Ascending aorta (tissue), 2 donors: ENCODE measurements around the gene APOBEC3A. TPM values are rescaled to one million over a fixed set of nuclear protein-coding genes. Genes with fewer than 3 reads are reported as not detected.
"Not testable (repeated sequence)": the region's sequence is repeated elsewhere in the genome, so short reads cannot be mapped to it uniquely, and the experiment has no call there.

ENCODE experiments used
- DNase-seq, 2 donors: peaks; one replicate each; pipeline ENCODE4 v3.0.0-alpha.2; 2019; ENCODE audit warnings: low spot score in 2 of 2
- H3K27ac ChIP-seq, 2 donors: fragments of 200-600 bp; sonication (generic); one replicate each; pipeline ENCODE4 v1.5.1; 2016 to 2017; ENCODE audit warnings: mild to moderate bottlenecking in 1 of 2
- H3K27me3 ChIP-seq: fragments of 200-600 bp; sonication (generic); one replicate; pipeline ENCODE4 v1.5.1; 2017
- H3K36me3 ChIP-seq, 2 donors: fragments of 200-600 bp; sonication (generic); one replicate each; pipeline ENCODE4 v1.5.1; 2016
- H3K4me1 ChIP-seq, 2 donors: fragments of 200-600 bp; sonication (generic); one replicate each; pipeline ENCODE4 v1.5.1; 2016 to 2017; ENCODE audit warnings: mild to moderate bottlenecking in 1 of 2
- H3K4me3 ChIP-seq, 2 donors: fragments of 200-600 bp; sonication (generic); one replicate each; pipeline ENCODE4 v1.5.1; 2016 to 2017; ENCODE audit warnings: mild to moderate bottlenecking in 1 of 2
- H3K9me3 ChIP-seq, 2 donors: fragments of 200-600 bp; sonication (generic); one replicate each; pipeline ENCODE4 v1.5.1; 2016
- intact Hi-C: fragments of 100-400 bp; cut with DNase I; formaldehyde crosslinking; loops from one replicate; pipeline ENCODE4 v1.15.1; 2023
- total RNA-seq: library from RNA; depleted of rRNA; stranded (reverse); fragments of >200 nt; gene quantifications from one replicate; pipeline ENCODE4 v1.1.0, GENCODE V29; 2016
- TF ChIP-seq, protein P1 (sequence below), 3 experiments: fragments of 200-600 bp in 2 of 3; fragments of 450-650 bp in 1 of 3; sonication (generic) in 2 of 3; IDR thresholded peaks; one replicate each; pipeline ENCODE4 v1.5.1; 2016 to 2019; ENCODE audit warnings: antibody characterized with exemption in 3 of 3, mild to moderate bottlenecking in 1 of 3, moderate library complexity in 1 of 3

APOBEC3A gene
- total RNA-seq, 1 donor from 2014 or later: not detected

DNA sequence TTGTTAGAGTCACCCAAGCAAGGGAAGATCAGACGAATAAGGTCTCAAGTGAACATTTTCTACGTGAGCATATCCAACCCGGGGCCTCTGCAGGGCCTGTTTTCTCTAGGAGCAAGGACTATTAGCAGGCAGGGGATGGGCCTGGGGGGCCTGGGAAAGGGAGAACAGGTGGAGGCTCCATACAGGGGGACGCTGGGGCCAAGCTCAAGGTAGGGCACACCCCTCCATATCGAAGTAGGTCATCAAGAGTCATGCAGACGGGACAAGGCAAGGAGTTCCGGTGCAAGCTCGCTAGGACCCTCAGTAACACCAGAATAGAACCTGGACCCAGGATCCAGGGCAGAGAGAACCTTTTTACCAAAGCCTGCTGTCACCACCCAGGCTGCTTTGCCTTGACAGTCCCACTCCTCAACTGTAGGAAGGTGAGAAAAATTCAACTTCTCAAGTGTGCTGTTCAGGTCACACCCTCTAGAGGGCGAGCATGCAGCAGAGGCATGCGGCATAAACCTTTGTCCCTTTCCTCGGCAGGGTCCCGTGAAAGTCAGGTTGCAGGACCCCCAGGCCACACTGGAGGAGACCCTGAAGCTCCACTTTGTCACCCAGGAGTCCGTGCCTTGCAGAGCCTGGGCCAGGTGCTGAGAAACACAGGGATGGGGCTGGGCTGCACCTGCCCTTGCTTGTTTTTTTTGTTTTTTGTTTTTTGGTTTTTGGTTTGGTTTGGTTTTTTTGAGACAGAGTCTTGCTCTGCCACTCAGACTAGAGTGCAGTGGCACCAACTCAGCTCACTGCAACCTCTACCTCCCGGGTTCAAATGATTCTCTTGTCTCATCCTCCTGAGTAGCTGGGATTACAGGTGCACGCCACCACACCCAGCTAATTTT is 16.1 kb downstream of the APOBEC3A start:
- intact Hi-C loops: no loop called here
- H3K4me3 ChIP-seq: no peak overlapping the region
- no peaks in the 10 kb centered on the region for H3K27me3 ChIP-seq
- no peaks in the 10 kb centered on the region for H3K9me3 ChIP-seq
- no peaks in the 10 kb centered on the region for H3K4me1 ChIP-seq
- no peak overlapping the region for H3K27ac ChIP-seq
- TF ChIP-seq, protein P1, sequence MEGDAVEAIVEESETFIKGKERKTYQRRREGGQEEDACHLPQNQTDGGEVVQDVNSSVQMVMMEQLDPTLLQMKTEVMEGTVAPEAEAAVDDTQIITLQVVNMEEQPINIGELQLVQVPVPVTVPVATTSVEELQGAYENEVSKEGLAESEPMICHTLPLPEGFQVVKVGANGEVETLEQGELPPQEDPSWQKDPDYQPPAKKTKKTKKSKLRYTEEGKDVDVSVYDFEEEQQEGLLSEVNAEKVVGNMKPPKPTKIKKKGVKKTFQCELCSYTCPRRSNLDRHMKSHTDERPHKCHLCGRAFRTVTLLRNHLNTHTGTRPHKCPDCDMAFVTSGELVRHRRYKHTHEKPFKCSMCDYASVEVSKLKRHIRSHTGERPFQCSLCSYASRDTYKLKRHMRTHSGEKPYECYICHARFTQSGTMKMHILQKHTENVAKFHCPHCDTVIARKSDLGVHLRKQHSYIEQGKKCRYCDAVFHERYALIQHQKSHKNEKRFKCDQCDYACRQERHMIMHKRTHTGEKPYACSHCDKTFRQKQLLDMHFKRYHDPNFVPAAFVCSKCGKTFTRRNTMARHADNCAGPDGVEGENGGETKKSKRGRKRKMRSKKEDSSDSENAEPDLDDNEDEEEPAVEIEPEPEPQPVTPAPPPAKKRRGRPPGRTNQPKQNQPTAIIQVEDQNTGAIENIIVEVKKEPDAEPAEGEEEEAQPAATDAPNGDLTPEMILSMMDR (IDR thresholded peaks at IDR 0.05): peak in 1 of 3 experiments; percentile 70
- no peaks in the 10 kb centered on the region for H3K36me3 ChIP-seq
- DNase-seq: no peak

DNA sequence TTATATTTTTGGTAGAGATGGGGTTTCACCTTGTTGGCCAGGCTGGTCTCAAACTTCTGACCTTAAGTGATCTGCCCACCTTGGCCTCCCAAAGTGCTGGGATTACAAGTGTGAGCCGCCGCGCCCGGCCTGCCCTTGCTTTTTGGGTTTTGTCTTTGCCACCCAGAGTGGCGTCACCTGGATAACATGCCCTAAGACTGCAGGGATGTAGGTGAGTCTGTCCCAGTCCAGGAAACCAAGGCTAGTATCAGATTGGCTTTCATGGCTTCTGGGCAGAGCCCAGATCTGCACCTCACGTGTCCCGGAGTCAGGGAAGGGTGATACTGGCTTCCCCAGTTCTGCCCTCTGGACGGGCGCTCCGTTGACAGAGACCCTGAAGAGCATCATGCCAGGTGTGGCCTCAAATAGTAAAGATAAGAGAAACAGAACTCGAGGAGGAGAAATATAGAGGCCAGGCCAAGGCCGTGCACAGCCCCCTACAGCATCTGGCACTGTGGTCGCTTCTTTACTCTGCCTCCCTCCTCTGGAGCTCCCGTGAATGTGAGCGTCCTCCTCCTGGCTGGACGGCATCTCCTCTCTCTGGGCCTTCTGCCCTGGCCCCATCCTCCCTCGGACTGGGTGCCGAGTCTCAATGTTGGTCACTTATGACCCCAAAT is 16.9 kb downstream of the APOBEC3A start:
- Histone ChIP-seq H3K9me3 (no peaks in the 10 kb centered on the region), H3K4me1 (no peaks in the 10 kb centered on the region), H3K4me3 (no peak overlapping the region), H3K27me3 (no peaks in the 10 kb centered on the region), H3K36me3 (no peaks in the 10 kb centered on the region), H3K27ac (no peak overlapping the region)
- intact Hi-C loops: no loop called here
- TF ChIP-seq, protein P1 (IDR thresholded peaks at IDR 0.05): no peak
- DNase-seq: no peak

DNA sequence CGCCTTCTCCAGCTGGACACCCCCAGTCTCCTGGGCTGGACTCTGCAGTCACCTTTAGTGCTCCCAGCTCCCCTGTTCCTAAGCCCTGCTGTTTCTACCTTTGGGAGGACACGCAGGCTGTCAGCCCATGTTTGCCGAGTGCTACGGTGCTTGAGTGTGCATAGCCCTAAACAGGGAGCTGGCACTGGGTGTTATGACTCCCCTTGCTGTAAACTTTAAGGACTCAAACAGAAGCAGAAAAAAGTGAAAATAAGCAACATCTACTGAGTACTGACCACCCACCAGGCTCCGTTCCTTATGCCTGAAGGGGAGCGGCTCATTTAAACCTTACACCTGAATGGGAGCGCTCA is 17.4 kb downstream of the APOBEC3A start:
- Histone ChIP-seq H3K4me1 (no peaks in the 10 kb centered on the region), H3K27me3 (no peaks in the 10 kb centered on the region), H3K9me3 (no peaks in the 10 kb centered on the region), H3K4me3 (no peak overlapping the region), H3K27ac (no peak overlapping the region), H3K36me3 (no peaks in the 10 kb centered on the region)
- intact Hi-C loops: no loop called here
- TF ChIP-seq, protein P1 (IDR thresholded peaks at IDR 0.05): no peak
- DNase-seq: no peak

DNA sequence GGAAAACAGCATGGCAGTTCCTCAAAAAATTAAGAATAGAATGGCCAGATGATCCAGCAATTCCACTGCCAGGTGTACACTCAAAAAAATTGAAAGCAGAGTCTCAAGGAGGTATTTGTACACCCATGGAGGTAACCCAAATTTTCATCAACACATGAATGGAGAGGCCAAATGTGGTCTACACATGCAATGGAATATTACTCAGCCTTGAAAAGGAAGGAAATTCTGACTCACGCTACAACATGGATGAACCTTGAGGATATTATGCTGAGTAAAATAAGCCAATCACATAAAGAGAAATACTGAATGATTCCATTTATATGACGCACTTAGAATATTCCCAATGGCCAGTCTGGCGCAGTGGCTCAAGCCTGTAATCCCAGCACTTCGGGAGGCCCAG is 19.9 kb downstream of the APOBEC3A start:
- DNase-seq, H3K27ac ChIP-seq, H3K36me3 ChIP-seq, H3K27me3 ChIP-seq, H3K4me3 ChIP-seq, H3K9me3 ChIP-seq, H3K4me1 ChIP-seq, intact Hi-C loops: not testable (repeated sequence)

DNA sequence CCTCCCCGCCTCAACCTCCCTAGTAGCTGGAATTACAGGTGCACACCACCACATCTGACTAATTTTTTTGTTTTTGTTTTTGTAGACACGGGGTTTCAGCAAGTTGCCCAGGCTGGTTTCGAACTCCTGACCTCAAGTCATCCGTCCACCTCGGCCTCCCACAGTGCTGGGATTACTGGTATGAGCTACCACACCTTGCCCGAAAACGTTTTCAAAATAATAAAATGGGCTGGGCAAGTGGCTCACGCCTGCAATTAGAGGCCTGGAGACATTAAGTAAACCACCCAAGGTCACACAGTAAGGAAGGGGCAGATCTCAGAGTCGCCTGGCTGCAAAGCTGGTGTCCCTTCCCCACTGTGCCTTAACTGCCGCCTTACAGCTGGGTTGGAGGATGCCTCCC is 23.2 kb downstream of the APOBEC3A start:
- DNase-seq, H3K27me3 ChIP-seq, H3K27ac ChIP-seq, H3K4me3 ChIP-seq, H3K9me3 ChIP-seq, H3K36me3 ChIP-seq: not testable (repeated sequence)
- intact Hi-C loops: loop anchor here (5.0 kb wide), 1 partner anchor 108 kb away; the partner anchor contains the start of gene CBX6
- H3K4me1 ChIP-seq: peaks cover 0 to 10% of the 10 kb centered on the region in 2 donors

DNA sequence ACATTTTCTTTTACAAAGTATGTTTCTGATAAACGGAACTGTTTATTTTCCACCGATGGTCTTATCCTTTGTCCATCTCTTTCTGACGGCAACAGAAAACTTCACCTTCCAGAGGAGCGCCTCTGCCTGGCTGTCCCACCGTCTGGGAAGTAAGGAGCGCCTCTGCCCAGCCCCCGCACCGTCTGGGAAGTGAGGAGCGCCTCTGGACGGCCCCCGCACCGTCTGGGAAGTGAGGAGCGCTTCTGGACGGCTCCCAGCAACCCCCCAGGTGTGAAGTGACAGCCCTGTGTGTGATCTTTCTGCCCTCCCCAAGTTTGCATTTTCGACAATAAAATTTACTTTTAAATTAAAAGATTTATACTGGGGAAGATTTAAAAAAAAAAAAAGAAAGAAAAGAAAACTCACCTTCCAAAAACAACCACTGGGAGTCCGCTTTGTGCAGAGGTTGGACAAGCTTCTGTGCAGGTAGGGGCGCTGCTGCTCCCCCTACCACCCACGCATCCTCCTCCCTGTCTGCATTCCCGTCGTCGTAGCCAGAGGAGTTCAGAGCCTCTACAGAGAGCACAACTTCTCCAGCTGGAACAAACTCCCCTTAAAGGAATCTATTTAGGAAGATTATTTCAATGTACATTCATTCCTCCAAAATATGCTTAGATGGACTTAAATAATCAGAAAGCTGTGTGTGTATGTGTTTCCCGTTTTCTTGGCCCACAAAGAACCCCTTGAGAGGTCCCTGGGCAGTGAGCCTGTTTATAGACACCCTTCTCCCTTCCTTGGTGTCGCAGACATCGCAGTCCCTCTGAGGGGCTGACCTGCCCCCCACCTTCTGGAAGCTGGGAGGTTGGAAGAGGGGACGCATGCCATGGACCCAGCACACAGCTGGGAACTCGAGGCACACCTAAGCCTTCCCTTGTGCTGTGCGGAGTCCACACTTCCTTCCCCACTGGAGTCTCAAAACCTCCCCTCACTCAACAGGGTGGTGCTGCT is 23.9 kb downstream of the APOBEC3A start:
- intact Hi-C loops: loop anchor here (5.0 kb wide), 1 partner anchor 109 kb away; the partner anchor contains the start of gene CBX6
- no peak overlapping the region for H3K27ac ChIP-seq
- H3K36me3 ChIP-seq: no peaks in the 10 kb centered on the region
- no peaks in the 10 kb centered on the region for H3K9me3 ChIP-seq
- H3K4me1 ChIP-seq: peaks cover 0 to 10% of the 10 kb centered on the region in 2 donors
- TF ChIP-seq, protein P1 (IDR thresholded peaks at IDR 0.05): peak in 1 of 3 experiments; percentile 17
- H3K4me3 ChIP-seq: peak overlapping the region in 1 of 2 donors; percentile 52
- DNase-seq: no peak
- no peaks in the 10 kb centered on the region for H3K27me3 ChIP-seq
